Gastrocnemius medialis (tissue), 4 donors: ENCODE data around the gene KCNK2. TPM values are rescaled to one million over a fixed set of nuclear protein-coding genes. Genes with fewer than 3 reads are reported as not detected.
A peak's percentile ranks its signal among the peaks of the same experiment; 100 is the strongest.

ENCODE experiments used
- ATAC-seq, 2 donors: fragments of 150-250 bp; one replicate each; pipeline ENCODE4 v1.9.1; 2016
- DNase-seq, 2 donors: peaks; one replicate each; pipeline ENCODE4 v3.0.0-alpha.2; 2019
- H3K27ac ChIP-seq, 4 donors: fragments of 200-600 bp; sonication (generic); 1 replicate in 1 of 4; 2 replicates in 3 of 4; pipeline ENCODE4 v1.5.1; 2016 to 2018; ENCODE audit warnings: mild to moderate bottlenecking in 2 of 4, moderate library complexity in 1 of 4
- H3K27me3 ChIP-seq, 3 donors: fragments of 200-600 bp; sonication (generic) in 2 of 3; 1 replicate in 1 of 3; 2 replicates in 2 of 3; pipeline versions ENCODE4 v1.5.1 to v1.6.0; 2016 to 2019; ENCODE audit warnings: mild to moderate bottlenecking in 1 of 3, moderate library complexity in 1 of 3
- H3K36me3 ChIP-seq, 2 donors: fragments of 200-600 bp; sonication (generic) in 1 of 2; one replicate each; pipeline ENCODE4 v1.5.1; 2017 to 2018
- H3K4me1 ChIP-seq, 2 donors: fragments of 200-600 bp; sonication (generic) in 1 of 2; one replicate each; pipeline ENCODE4 v1.5.1; 2016 to 2017; ENCODE audit warnings: mild to moderate bottlenecking in 2 of 2
- H3K4me3 ChIP-seq, 4 donors: fragments of 200-600 bp; sonication (generic) in 3 of 4; 1 replicate in 1 of 4; 2 replicates in 3 of 4; pipeline ENCODE4 v1.5.1; 2016 to 2019; ENCODE audit warnings: mild to moderate bottlenecking in 2 of 4
- H3K9me3 ChIP-seq, 3 donors: fragments of 200-600 bp; sonication (generic) in 2 of 3; 1 replicate in 1 of 3; 2 replicates in 2 of 3; pipeline ENCODE4 v1.5.1; 2016 to 2019
- POLR2A ChIP-seq, 2 donors: fragments of 450-650 bp; IDR thresholded peaks; one replicate each; pipeline ENCODE4 v1.6.1; 2017; ENCODE audit warnings: antibody characterized with exemption in 2 of 2, mild to moderate bottlenecking in 2 of 2, moderate library complexity in 2 of 2
- in situ Hi-C, 4 donors: fragments of 200-750 bp; cut with MboI; loops; one replicate each; pipeline versions ENCODE4 v1.15.0 to v1.8.0; 2017; ENCODE audit warnings: low sequenced_read_pairs in 4 of 4
- intact Hi-C: fragments of 100-400 bp; cut with DNase I; formaldehyde crosslinking; loops from one replicate; pipeline ENCODE4 v1.15.1; 2023; ENCODE audit warnings: low total_unique reads
- total RNA-seq, 4 donors: library from RNA; depleted of rRNA; stranded (reverse); fragments of >200 nt; gene quantifications; one replicate each; pipeline versions ENCODE4 v1.1.0 to v1.2.3, GENCODE V29; 2016
- TF ChIP-seq, protein P1 (sequence below), 5 experiments: fragments of 450-650 bp in 3 of 5; fragments of 200-600 bp in 2 of 5; sonication (generic) in 2 of 5; IDR thresholded peaks in 4 of 5; conservative IDR thresholded peaks in 1 of 5; 1 replicate in 4 of 5; 2 replicates in 1 of 5; pipeline ENCODE4 v1.5.1; 2016 to 2019; ENCODE audit warnings: antibody characterized with exemption in 5 of 5, mild to moderate bottlenecking in 3 of 5, moderate library complexity in 3 of 5

KCNK2 gene, protein sequence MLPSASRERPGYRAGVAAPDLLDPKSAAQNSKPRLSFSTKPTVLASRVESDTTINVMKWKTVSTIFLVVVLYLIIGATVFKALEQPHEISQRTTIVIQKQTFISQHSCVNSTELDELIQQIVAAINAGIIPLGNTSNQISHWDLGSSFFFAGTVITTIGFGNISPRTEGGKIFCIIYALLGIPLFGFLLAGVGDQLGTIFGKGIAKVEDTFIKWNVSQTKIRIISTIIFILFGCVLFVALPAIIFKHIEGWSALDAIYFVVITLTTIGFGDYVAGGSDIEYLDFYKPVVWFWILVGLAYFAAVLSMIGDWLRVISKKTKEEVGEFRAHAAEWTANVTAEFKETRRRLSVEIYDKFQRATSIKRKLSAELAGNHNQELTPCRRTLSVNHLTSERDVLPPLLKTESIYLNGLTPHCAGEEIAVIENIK
- 1 to 10 TPM in 2 of 4 donors, under 1 TPM in 2; 0.56 to 2.4 (median 0.97) TPM for total RNA-seq

DNA sequence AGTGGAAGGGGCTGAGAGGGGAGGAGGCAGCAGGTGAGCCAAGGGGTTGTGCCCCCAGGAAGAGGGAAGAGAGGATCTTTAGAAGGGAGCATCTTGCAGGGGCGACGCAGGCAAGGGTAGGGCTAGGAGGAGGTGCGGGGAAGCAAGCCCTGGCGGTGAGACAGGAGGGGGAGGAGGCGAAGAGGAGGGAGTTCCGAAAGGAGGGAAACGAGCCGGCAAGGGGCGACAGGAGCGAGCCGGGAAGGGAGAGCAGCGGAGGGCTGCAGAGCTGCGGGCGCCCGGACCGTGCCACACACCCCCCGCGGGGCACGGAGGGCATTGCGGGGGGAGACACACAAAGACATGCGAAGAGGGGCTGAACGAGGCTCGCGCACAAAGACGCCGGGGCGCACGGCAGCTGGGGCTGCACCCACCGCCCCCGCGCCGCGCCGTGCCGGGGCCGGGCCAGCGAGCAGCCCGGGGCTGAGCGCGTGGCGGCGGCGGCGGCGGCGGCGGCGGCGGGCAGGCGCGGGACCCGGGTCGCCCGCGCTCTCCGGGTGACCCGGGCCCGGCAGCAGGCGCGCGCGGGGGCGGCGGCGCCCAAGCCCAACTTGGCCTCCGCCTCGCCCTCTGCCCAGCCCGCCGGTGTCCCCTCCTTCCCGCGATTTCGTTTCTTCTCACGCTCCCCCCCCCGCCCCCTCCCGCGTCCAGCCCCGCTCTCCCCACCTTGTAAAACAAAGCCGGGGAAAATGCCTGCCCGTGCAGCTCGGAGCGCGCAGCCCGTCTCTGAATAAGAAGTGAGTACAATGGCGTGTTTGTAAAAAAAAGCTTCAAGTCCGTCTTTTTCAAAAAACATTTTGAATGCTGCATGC lies at the start of gene KCNK2:
Gene KCNK2 (plus strand): TSS at position 206 of the 851 bp plus-strand sequence. CDS start 649 bp downstream, outside the sequence.
- peak in 1 of 2 donors; percentile 41 for ATAC-seq
- Histone ChIP-seq H3K27me3 (peaks cover 26 to 34% (median 28%) of the 10 kb centered on the region in 3 donors), H3K9me3 (no peaks in the 10 kb centered on the region), H3K36me3 (no peaks in the 10 kb centered on the region), H3K4me3 (peak within 1 kb of the TSS; percentile 42 to 53 (median 50)), H3K4me1 (peaks cover 0 to 3% of the 10 kb centered on the region in 2 donors), H3K27ac (no peak within 1 kb of the TSS)
- DNase-seq: peak in 1 of 2 donors; percentile 27
- in situ Hi-C loops (no loop called here), intact Hi-C loops (no loop called here)
- TF ChIP-seq, protein P1, sequence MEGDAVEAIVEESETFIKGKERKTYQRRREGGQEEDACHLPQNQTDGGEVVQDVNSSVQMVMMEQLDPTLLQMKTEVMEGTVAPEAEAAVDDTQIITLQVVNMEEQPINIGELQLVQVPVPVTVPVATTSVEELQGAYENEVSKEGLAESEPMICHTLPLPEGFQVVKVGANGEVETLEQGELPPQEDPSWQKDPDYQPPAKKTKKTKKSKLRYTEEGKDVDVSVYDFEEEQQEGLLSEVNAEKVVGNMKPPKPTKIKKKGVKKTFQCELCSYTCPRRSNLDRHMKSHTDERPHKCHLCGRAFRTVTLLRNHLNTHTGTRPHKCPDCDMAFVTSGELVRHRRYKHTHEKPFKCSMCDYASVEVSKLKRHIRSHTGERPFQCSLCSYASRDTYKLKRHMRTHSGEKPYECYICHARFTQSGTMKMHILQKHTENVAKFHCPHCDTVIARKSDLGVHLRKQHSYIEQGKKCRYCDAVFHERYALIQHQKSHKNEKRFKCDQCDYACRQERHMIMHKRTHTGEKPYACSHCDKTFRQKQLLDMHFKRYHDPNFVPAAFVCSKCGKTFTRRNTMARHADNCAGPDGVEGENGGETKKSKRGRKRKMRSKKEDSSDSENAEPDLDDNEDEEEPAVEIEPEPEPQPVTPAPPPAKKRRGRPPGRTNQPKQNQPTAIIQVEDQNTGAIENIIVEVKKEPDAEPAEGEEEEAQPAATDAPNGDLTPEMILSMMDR (IDR thresholded peaks at IDR 0.05 in 4 of 5, conservative IDR thresholded peaks at IDR 0.05 in 1 of 5): no peak
- no peak for TF ChIP-seq POLR2A (IDR thresholded peaks at IDR 0.05)

DNA sequence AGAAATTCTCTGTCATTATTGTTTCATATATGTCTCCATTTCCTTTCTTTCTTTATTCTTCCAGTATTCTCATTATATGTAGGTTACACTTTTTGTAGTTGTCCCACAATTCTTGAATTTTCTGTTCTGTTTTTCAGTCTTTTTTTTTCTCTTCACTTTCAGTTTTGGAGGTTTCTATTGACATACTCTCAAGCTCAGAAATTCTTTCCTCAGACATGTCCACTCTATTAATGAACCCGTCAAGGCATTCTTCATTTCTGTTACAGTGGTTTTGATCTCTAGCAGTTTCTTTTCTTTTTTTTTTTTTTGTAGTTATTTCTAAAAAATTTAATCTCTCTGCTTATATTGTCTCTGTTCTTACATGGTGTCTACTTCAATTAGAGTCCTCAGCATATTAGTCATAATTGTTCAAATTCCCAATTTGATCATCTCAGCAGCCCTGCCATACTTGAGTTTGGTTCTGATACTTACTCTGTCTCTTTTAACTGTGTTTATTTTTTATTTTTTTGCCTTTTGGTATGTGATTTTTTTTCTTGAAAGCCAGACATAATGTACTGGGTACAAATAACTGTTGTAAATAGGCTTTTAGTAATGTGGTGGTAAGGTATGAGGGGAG lies 49.5 kb upstream of the KCNK2 start:
- Histone ChIP-seq H3K4me1 (no peaks in the 10 kb centered on the region), H3K27ac (no peak overlapping the region), H3K4me3 (no peak overlapping the region), H3K9me3 (no peaks in the 10 kb centered on the region), H3K27me3 (no peaks in the 10 kb centered on the region), H3K36me3 (no peaks in the 10 kb centered on the region)
- TF ChIP-seq, protein P1 (IDR thresholded peaks at IDR 0.05 in 4 of 5, conservative IDR thresholded peaks at IDR 0.05 in 1 of 5): no peak
- TF ChIP-seq POLR2A (IDR thresholded peaks at IDR 0.05): no peak
- in situ Hi-C loops: no loop called here
- ATAC-seq: no peak
- no peak for DNase-seq
- intact Hi-C loops: no loop called here

DNA sequence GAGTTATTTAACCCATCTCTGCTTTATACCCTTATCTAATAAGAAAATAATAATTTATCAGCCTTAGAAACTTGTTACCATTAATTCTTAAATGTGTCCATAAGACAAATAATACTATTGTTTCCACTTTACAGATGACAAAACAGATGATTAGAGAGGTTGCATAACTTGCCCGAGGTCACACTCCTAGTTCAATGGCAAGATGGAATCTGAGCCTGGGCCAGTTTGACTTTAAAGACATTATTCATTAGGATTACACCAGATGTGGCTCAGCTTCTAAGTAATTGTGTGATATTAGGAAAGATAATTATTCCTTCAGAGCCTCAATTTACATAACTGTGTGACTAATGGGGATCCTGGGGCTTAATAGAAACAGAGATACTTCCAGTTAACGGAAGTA lies 42.3 kb upstream of the KCNK2 start:
- intact Hi-C loops: no loop called here
- no peaks in the 10 kb centered on the region for H3K36me3 ChIP-seq
- in situ Hi-C loops: no loop called here
- H3K9me3 ChIP-seq: no peaks in the 10 kb centered on the region
- TF ChIP-seq, protein P1 (IDR thresholded peaks at IDR 0.05 in 4 of 5, conservative IDR thresholded peaks at IDR 0.05 in 1 of 5): no peak
- no peak for TF ChIP-seq POLR2A (IDR thresholded peaks at IDR 0.05)
- H3K4me1 ChIP-seq: no peaks in the 10 kb centered on the region
- no peak overlapping the region for H3K4me3 ChIP-seq
- ATAC-seq (no peak), DNase-seq (no peak)
- H3K27ac ChIP-seq: no peak overlapping the region
- no peaks in the 10 kb centered on the region for H3K27me3 ChIP-seq

DNA sequence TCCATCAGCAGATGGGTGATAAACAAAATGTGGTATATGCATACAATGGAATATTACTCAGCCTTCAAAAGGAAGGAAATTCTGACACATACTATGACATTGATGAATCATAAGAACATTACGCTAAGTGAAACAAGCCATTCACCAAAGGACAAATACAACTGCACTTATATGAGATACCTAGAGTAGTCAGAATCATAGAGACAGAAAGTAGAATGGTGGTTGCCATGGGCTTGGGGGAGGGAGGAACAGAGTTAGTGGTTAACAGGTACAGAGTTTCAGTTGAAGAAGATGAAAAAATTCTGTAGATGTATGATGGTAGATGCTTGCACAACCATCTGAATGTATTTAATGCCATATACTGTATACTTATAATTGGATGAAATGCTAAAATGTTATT lies 39.1 kb upstream of the KCNK2 start:
- H3K27me3 ChIP-seq: no peaks in the 10 kb centered on the region
- no peaks in the 10 kb centered on the region for H3K9me3 ChIP-seq
- in situ Hi-C loops (no loop called here), intact Hi-C loops (no loop called here)
- ATAC-seq (no peak), DNase-seq (no peak)
- no peak overlapping the region for H3K4me3 ChIP-seq
- no peaks in the 10 kb centered on the region for H3K4me1 ChIP-seq
- H3K36me3 ChIP-seq: no peaks in the 10 kb centered on the region
- TF ChIP-seq POLR2A (IDR thresholded peaks at IDR 0.05): no peak
- TF ChIP-seq, protein P1 (IDR thresholded peaks at IDR 0.05 in 4 of 5, conservative IDR thresholded peaks at IDR 0.05 in 1 of 5): no peak
- H3K27ac ChIP-seq: no peak overlapping the region
